DOHH2 (cell line): Measurements from ENCODE around the gene SUN2.

Experiments
- H3F3A ChIP-seq: fragments of 200-600 bp; sonication (generic), shearing (Covaris generic); 2 replicates; pipeline ENCODE4 v1.6.0; 2016; ENCODE audit warnings: antibody characterized with exemption, mild to moderate bottlenecking; ENCODE audit not compliant: control insufficient read depth, insufficient read depth
- H3K27ac ChIP-seq: fragments of 200-600 bp; sonication (generic); 2 replicates; pipeline ENCODE4 v1.5.1; 2014; ENCODE audit warnings: low read depth, mild to moderate bottlenecking, low read length, moderate library complexity
- H3K27me3 ChIP-seq: fragments of 200-600 bp; sonication (generic); 2 replicates; pipeline ENCODE4 v1.6.1; 2014; ENCODE audit warnings: mild to moderate bottlenecking, low read length, mixed read lengths; ENCODE audit not compliant: control insufficient read depth
- H3K36me3 ChIP-seq: fragments of 200-600 bp; sonication (generic); 2 replicates; pipeline ENCODE4 v1.6.1; 2014; ENCODE audit warnings: mild to moderate bottlenecking, low read length, moderate library complexity, mixed read lengths; ENCODE audit not compliant: control insufficient read depth
- H3K4me1 ChIP-seq: fragments of 200-600 bp; sonication (generic); 2 replicates; pipeline ENCODE4 v1.6.1; 2014; ENCODE audit warnings: mild to moderate bottlenecking, low read length, mixed read lengths; ENCODE audit not compliant: control insufficient read depth
- H3K4me2 ChIP-seq: fragments of 200-600 bp; sonication (generic); 2 replicates; pipeline ENCODE4 v1.6.0; 2014; ENCODE audit warnings: mild to moderate bottlenecking, low read length, moderate library complexity
- H3K4me3 ChIP-seq: fragments of 200-600 bp; sonication (generic); 2 replicates; pipeline ENCODE4 v1.5.1; 2014; ENCODE audit warnings: mild to moderate bottlenecking, low read length, mixed read lengths
- H3K79me2 ChIP-seq: fragments of 200-600 bp; sonication (generic); 2 replicates; pipeline ENCODE4 v1.6.1; 2014; ENCODE audit warnings: mild to moderate bottlenecking, low read length, mixed read lengths; ENCODE audit not compliant: control insufficient read depth
- H3K9me2 ChIP-seq: fragments of 200-600 bp; sonication (generic); replicated peaks from 2 replicates; pipeline ENCODE4 v1.6.1; 2014; ENCODE audit warnings: mild to moderate bottlenecking, low read length, mixed read lengths; ENCODE audit not compliant: control insufficient read depth
- H3K9me3 ChIP-seq: fragments of 200-600 bp; sonication (generic); 2 replicates; pipeline ENCODE4 v1.6.1; 2014; ENCODE audit warnings: antibody characterized with exemption, low read length, mixed read lengths; ENCODE audit not compliant: control insufficient read depth, insufficient read depth
- H4K20me1 ChIP-seq: fragments of 200-600 bp; sonication (generic); 2 replicates; pipeline ENCODE4 v1.6.0; 2014; ENCODE audit warnings: low read depth, mild to moderate bottlenecking, antibody characterized with exemption, low read length, moderate library complexity; ENCODE audit not compliant: control insufficient read depth, insufficient read depth
- CTCF ChIP-seq: fragments of 200-600 bp; sonication (generic); IDR thresholded peaks from one replicate; pipeline ENCODE4 v1.5.1; 2014; ENCODE audit warnings: antibody characterized with exemption, mild to moderate bottlenecking, low read depth, low read length; ENCODE audit not compliant: poor library complexity, severe bottlenecking
- EZH2phosphoT487 ChIP-seq: fragments of 200-600 bp; sonication (generic); IDR thresholded peaks from 2 replicates; pipeline ENCODE4 v1.6.1; 2017; ENCODE audit warnings: borderline replicate concordance, mild to moderate bottlenecking, antibody characterized with exemption, low read length, moderate library complexity, mixed read lengths

The SUN2 gene

GRCh38 chr22:38720350-38720749, 35.4 kb downstream of the SUN2 start:
- Histone ChIP-seq H3K79me2 (peaks cover 12% of the 10 kb centered on the region), H3K36me3 (peaks cover 72% of the 10 kb centered on the region), H3K4me1 (no peaks in the 10 kb centered on the region)

DNA sequence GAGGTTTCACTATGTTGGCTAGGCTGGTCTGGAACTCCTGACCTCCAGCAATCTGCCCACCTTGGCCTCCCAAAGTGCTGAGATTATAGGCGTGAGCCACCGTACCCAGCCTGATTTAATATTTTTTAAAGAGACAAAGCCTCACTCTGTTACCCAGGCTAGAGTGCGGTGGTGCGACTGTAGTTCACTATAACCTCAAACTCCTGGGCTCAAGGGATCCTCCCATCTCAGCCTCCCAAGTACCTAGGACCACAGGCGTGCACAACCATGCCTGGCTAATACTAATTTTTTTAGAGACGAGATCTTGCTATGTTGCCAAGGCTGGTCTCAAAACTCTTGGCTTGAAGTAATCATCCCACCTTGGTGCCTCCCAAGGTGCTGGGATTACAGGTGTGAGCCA, 36.6 kb downstream of the SUN2 start:
- Histone ChIP-seq H3K9me2 (no peaks in the 10 kb centered on the region), H3K4me1 (no peaks in the 10 kb centered on the region), H4K20me1 (no peaks in the 10 kb centered on the region), H3K36me3 (peaks cover 65% of the 10 kb centered on the region), H3K4me2 (no peak overlapping the region), H3K27me3 (no peaks in the 10 kb centered on the region), H3K79me2 (peaks cover 23% of the 10 kb centered on the region), H3K27ac (no peak overlapping the region), H3K4me3 (no peak overlapping the region), H3F3A (no peaks in the 10 kb centered on the region), H3K9me3 (no peaks in the 10 kb centered on the region)
- no peak for TF ChIP-seq CTCF
- TF ChIP-seq EZH2phosphoT487, result no peak

More at GRCh38 chr22:38720350-38720749, 35.4 kb downstream of the SUN2 start:
- Histone ChIP-seq H3K9me2 (no peaks in the 10 kb centered on the region), H3K27ac (no peak overlapping the region), H4K20me1 (no peaks in the 10 kb centered on the region), H3F3A (peaks cover 3% of the 10 kb centered on the region; the same call in 1 of the 2 replicates), H3K4me2 (no peak overlapping the region), H3K4me3 (no peak overlapping the region), H3K9me3 (no peaks in the 10 kb centered on the region), H3K27me3 (no peaks in the 10 kb centered on the region)
- TF ChIP-seq CTCF (no peak), EZH2phosphoT487 (no peak)

DNA sequence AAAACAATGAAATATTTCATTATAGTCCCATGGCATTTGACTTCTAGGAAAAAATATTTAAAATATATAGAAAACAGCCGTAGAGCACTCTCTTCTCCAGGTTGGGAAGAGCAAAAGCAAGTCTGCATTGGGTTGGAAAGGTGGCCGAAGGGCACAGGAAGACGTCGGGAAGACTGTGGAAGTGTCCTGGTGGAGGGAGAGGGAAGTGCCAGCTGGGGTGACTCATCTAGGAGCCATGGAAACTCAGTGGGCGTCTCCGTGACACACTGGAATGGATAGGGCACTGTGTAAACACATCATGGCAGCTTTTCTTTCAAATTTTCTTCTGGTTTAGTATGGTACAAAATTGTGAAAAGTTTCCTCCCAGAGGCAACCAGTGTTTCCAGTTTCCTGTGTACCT, 37.4 kb downstream of the SUN2 start:
- Histone ChIP-seq H3F3A (no peaks in the 10 kb centered on the region), H3K9me2 (no peaks in the 10 kb centered on the region), H4K20me1 (peaks cover 3% of the 10 kb centered on the region; the same call in 1 of the 2 replicates), H3K4me1 (no peaks in the 10 kb centered on the region), H3K9me3 (no peaks in the 10 kb centered on the region), H3K4me3 (no peak overlapping the region), H3K4me2 (no peak overlapping the region), H3K27ac (no peak overlapping the region), H3K36me3 (peaks cover 59% of the 10 kb centered on the region), H3K79me2 (peaks cover 31% of the 10 kb centered on the region), H3K27me3 (no peaks in the 10 kb centered on the region)
- TF ChIP-seq EZH2phosphoT487, result no peak
- TF ChIP-seq CTCF, result no peak
